ENCODE results near the gene MBTPS1. TPM values are rescaled to one million over a fixed set of nuclear protein-coding genes. Genes with fewer than 3 reads are reported as not detected.

MBTPS1 gene
- total and polyA plus RNA-seq, 12 donors = 61.5 to 132 (median 83.6) TPM

DNA sequence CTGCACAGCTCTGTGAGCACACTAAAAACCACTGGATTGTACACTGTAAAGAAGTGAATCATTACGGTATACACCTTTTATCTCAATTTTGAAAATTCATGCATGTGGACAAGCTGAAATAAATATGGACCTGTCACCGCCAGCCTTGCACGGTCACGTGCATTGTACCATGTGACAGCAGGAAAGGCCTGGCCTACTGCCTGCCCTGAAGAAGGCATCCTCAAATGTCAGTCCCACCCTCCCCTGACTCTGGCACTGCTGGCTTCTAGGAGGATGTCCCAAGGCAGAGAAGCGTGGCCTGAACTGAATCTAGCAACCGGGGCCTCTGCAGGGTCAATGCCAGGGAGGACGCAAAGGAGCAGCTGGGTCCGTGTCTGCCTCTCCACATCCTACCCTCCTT is 108.8 kb downstream of the MBTPS1 start:
- TF ChIP-seq, protein P1, sequence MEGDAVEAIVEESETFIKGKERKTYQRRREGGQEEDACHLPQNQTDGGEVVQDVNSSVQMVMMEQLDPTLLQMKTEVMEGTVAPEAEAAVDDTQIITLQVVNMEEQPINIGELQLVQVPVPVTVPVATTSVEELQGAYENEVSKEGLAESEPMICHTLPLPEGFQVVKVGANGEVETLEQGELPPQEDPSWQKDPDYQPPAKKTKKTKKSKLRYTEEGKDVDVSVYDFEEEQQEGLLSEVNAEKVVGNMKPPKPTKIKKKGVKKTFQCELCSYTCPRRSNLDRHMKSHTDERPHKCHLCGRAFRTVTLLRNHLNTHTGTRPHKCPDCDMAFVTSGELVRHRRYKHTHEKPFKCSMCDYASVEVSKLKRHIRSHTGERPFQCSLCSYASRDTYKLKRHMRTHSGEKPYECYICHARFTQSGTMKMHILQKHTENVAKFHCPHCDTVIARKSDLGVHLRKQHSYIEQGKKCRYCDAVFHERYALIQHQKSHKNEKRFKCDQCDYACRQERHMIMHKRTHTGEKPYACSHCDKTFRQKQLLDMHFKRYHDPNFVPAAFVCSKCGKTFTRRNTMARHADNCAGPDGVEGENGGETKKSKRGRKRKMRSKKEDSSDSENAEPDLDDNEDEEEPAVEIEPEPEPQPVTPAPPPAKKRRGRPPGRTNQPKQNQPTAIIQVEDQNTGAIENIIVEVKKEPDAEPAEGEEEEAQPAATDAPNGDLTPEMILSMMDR (IDR thresholded peaks at IDR 0.05) = no peak
- no peak for TF ChIP-seq POLR2A (IDR thresholded peaks at IDR 0.05)
- Histone ChIP-seq H3K27me3 (no peaks in the 10 kb centered on the region), H3K9me3 (replicated peaks in 1 of 3) (no peaks in the 10 kb centered on the region), H3K36me3 (replicated peaks in 1 of 2) (no peaks in the 10 kb centered on the region), H3K4me1 (replicated peaks in 1 of 2) (no peaks in the 10 kb centered on the region), H3K27ac (no peak overlapping the region), H3K4me3 (no peak overlapping the region)
- 44 to 56% (median 50%) methylated on average over 8 of the region's 8 CpGs for WGBS, 4 donors
- intact Hi-C loops (cut with DNase I) = no loop called here
- DNase-seq = peak in 2 of 7 donors; percentile 30 to 40

DNA sequence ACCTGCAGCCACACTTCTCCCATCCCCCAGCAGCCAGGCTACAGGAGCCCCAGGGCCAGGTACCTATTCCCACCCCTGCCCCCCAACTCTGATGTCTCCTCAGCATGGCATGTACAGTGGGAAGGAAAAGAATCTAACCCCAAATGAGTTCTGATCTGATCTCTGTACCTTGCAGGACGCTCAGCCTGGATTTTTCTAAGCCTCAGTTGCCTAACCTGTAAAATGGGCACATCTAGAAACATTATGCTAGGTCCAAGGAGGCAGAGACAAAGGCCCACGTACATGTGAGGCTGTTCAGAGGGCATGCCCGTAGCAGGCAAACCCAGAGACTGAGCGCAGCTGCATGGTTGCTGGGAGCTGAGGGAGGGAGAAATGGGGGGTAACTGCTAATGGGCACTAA is 109.2 kb downstream of the MBTPS1 start:
- H3K9me3 ChIP-seq (replicated peaks in 1 of 3) = no peaks in the 10 kb centered on the region
- no peak for TF ChIP-seq POLR2A (IDR thresholded peaks at IDR 0.05)
- TF ChIP-seq, protein P1 (IDR thresholded peaks at IDR 0.05) = no peak
- WGBS, 4 donors = 78 to 81% (median 80%) methylated on average over 4 of the region's 4 CpGs

DNA sequence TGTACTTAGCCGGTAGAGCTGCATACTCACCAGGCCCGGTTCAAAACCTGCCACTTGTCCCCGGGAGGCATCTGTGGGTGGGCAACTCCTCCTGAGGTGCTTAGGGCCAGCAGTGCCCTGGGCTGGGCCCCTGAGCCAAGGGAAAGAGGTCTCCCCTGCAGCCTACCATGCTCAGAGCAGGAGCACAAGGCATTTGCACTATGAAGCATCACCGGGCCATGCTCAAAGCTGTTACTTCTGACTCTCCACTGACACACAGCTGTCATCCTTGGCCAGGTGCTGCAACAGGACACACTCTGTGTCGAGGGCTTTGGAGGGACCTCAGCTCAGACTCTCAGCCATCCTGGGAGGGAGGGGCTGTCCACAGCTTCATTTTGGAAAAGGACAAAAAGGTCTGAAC is 111.4 kb downstream of the MBTPS1 start:
- 70 to 82% (median 78%) methylated on average over 4 to 5 of the region's 5 CpGs for WGBS, 4 donors
- intact Hi-C loops (cut with DNase I) = no loop called here

More for the DNA sequence above, 109.2 kb downstream of the MBTPS1 start:
- intact Hi-C loops (cut with DNase I) = no loop called here
- no peaks in the 10 kb centered on the region for H3K27me3 ChIP-seq
- H3K4me1 ChIP-seq (replicated peaks in 1 of 2) = no peaks in the 10 kb centered on the region
- no peak for DNase-seq
- H3K27ac ChIP-seq = no peak overlapping the region
- no peak overlapping the region for H3K4me3 ChIP-seq
- no peaks in the 10 kb centered on the region for H3K36me3 ChIP-seq (replicated peaks in 1 of 2)

DNA sequence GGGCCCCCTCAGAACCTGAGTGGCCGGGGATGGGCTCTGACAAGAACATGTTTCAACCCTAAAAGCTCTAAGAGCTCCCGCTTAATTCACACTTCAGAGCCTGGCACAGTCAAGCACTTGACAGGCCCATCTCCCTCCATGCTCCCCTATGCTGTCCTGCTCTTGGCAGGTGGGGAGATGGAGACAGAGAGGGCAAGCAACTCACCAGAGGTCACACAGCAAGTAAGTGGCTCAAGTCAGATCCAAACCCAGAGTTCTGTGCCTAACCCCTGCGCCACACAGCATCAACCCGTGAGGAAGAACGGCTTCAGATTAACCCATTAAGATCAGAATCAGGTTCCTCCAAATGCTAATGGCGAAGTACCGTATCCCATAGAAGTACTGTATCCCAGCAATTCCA is 112.3 kb downstream of the MBTPS1 start:
- intact Hi-C loops (cut with DNase I) = no loop called here
- no peak overlapping the region for H3K4me3 ChIP-seq
- H3K4me1 ChIP-seq (replicated peaks in 1 of 2) = no peaks in the 10 kb centered on the region
- H3K9me3 ChIP-seq (replicated peaks in 1 of 3) = no peaks in the 10 kb centered on the region
- H3K27ac ChIP-seq = no peak overlapping the region
- H3K27me3 ChIP-seq = no peaks in the 10 kb centered on the region
- no peaks in the 10 kb centered on the region for H3K36me3 ChIP-seq (replicated peaks in 1 of 2)
- no peak for TF ChIP-seq POLR2A (IDR thresholded peaks at IDR 0.05)
- TF ChIP-seq, protein P1 (IDR thresholded peaks at IDR 0.05) = no peak
- no peak for DNase-seq
- WGBS, 4 donors = 71 to 79% (median 72%) methylated on average over 6 to 7 of the region's 7 CpGs

More for the DNA sequence above, 111.4 kb downstream of the MBTPS1 start:
- Histone ChIP-seq H3K27ac (no peak overlapping the region), H3K27me3 (no peaks in the 10 kb centered on the region), H3K4me1 (replicated peaks in 1 of 2) (no peaks in the 10 kb centered on the region), H3K9me3 (replicated peaks in 1 of 3) (no peaks in the 10 kb centered on the region), H3K4me3 (no peak overlapping the region), H3K36me3 (replicated peaks in 1 of 2) (no peaks in the 10 kb centered on the region)
- DNase-seq = no peak
- no peak for TF ChIP-seq POLR2A (IDR thresholded peaks at IDR 0.05)
- TF ChIP-seq, protein P1 (IDR thresholded peaks at IDR 0.05) = no peak

Small RNAs within 50 kb of the gene (small RNA-seq; reads per million reads assigned to genes)
- gene RNA5SP432 = 0 reads per million in 2 donors

Other genes starting within 250 kb of the MBTPS1 start
- 10 to 100 TPM in 6 of 9 donors, 1 to 10 TPM in 3; 6.2 to 16.6 (median 11.2) TPM for gene MLYCD, start 217.8 kb downstream of the MBTPS1 start, total RNA-seq
- gene MLYCD, start 217.8 kb downstream of the MBTPS1 start, polyA plus RNA-seq = 1 to 10 TPM; 3.9 to 5.4 (median 4.2) TPM
- gene OSGIN1, start 163.7 kb downstream of the MBTPS1 start, total RNA-seq = 10 to 100 TPM; 16.1 to 64.9 (median 19.6) TPM
- gene OSGIN1, start 163.7 kb downstream of the MBTPS1 start, polyA plus RNA-seq = 10 to 100 TPM; 16.9 to 39.7 (median 18.5) TPM
- 1 to 10 TPM in 1 of 9 donors, under 1 TPM in 5, not detected in 3; 0.14 to 2.1 (median 0.34) TPM for gene NECAB2, start 148.7 kb downstream of the MBTPS1 start, total RNA-seq
- gene NECAB2, start 148.7 kb downstream of the MBTPS1 start, polyA plus RNA-seq = 1 to 10 TPM in 2 of 3 donors, under 1 TPM in 1; 0.22 to 1.9 (median 1.7) TPM
- gene SLC38A8, start 74.1 kb downstream of the MBTPS1 start, total RNA-seq = 1 to 10 TPM in 2 of 9 donors, under 1 TPM in 2, not detected in 5; 0.55 to 1.3 (median 0.88) TPM
- under 1 TPM in 2 of 3 donors, not detected in 1; 0.07 to 0.31 TPM for gene SLC38A8, start 74.1 kb downstream of the MBTPS1 start, polyA plus RNA-seq
- gene HSDL1, start 28.2 kb upstream of the MBTPS1 start, total RNA-seq = 100 to 1,000 TPM in 1 of 9 donors, 10 to 100 TPM in 8; 19.0 to 122 (median 34.1) TPM
- 10 to 100 TPM; 18.8 to 33.5 (median 28.6) TPM for gene HSDL1, start 28.2 kb upstream of the MBTPS1 start, polyA plus RNA-seq
- 10 to 100 TPM in 1 of 9 donors, 1 to 10 TPM in 6, under 1 TPM in 2; 0.67 to 12.0 (median 2.3) TPM for gene DNAAF1, start 28.4 kb upstream of the MBTPS1 start, total RNA-seq
- gene DNAAF1, start 28.4 kb upstream of the MBTPS1 start, polyA plus RNA-seq = 10 to 100 TPM in 2 of 3 donors, 1 to 10 TPM in 1; 5.3 to 17.9 (median 10.4) TPM
- gene TAF1C, start 70.1 kb upstream of the MBTPS1 start, total RNA-seq = 10 to 100 TPM; 18.9 to 66.7 (median 38.0) TPM
- 100 to 1,000 TPM in 1 of 3 donors, 10 to 100 TPM in 1, 1 to 10 TPM in 1; 6.4 to 205 (median 75.1) TPM for gene TAF1C, start 70.1 kb upstream of the MBTPS1 start, polyA plus RNA-seq
- 1 to 10 TPM in 1 of 9 donors, under 1 TPM in 6, not detected in 2; 0.12 to 1.2 (median 0.55) TPM for gene ADAD2, start 74.2 kb upstream of the MBTPS1 start, total RNA-seq
- 10 to 100 TPM in 1 of 3 donors, 1 to 10 TPM in 1, not detected in 1; 2.3 to 11.6 TPM for gene ADAD2, start 74.2 kb upstream of the MBTPS1 start, polyA plus RNA-seq
- gene KCNG4, start 123.1 kb upstream of the MBTPS1 start, total RNA-seq = under 1 TPM in 5 of 9 donors, not detected in 4; under 0.01 to 0.95 (median 0.28) TPM
- 1 to 10 TPM in 1 of 3 donors, under 1 TPM in 2; 0.20 to 1.3 (median 0.46) TPM for gene KCNG4, start 123.1 kb upstream of the MBTPS1 start, polyA plus RNA-seq
- gene WFDC1, start 177.9 kb upstream of the MBTPS1 start, total RNA-seq = 100 to 1,000 TPM in 1 of 9 donors, 10 to 100 TPM in 7, 1 to 10 TPM in 1; 9.6 to 284 (median 37.5) TPM
- gene WFDC1, start 177.9 kb upstream of the MBTPS1 start, polyA plus RNA-seq = 10 to 100 TPM; 17.8 to 69.5 (median 42.1) TPM

All from adrenal gland (tissue), 12 donors.